Hematopoietic multipotent progenitor cell treated with erythropoietin and hydrocortisone succinate and interleukin-3 and kit ligand, for 15 days (in vitro differentiated cells): ENCODE results near the gene CPNE4.

ENCODE experiments used
- DNase-seq: peaks from one replicate; pipeline ENCODE4 v3.0.0-alpha.2; 2015; ENCODE audit warnings: low spot score

Gene CPNE4

GRCh38 chr3:131735116-131735515 is 299.7 kb downstream of the CPNE4 start:
- DNase-seq, result no peak

- DNase-seq, result no peak
Measured at GRCh38 chr3:131733086-131733841, 301.6 kb downstream of the CPNE4 start.

- DNase-seq, result no peak
Measured at GRCh38 chr3:131731709-131732108, 303.1 kb downstream of the CPNE4 start.

- no peak for DNase-seq
Measured at GRCh38 chr3:131730581-131730980, 304.2 kb downstream of the CPNE4 start.

GRCh38 chr3:131729643-131730017 is 305.2 kb downstream of the CPNE4 start:
- DNase-seq, result no peak

- DNase-seq, result no peak
Measured at GRCh38 chr3:131728898-131729642, 305.7 kb downstream of the CPNE4 start.

- no peak for DNase-seq
Measured at GRCh38 chr3:131725414-131725813, 309.4 kb downstream of the CPNE4 start.

- no peak for DNase-seq
Measured at GRCh38 chr3:131723343-131723742, 311.5 kb downstream of the CPNE4 start.

- DNase-seq, result no peak
Measured at GRCh38 chr3:131717493-131717892, 317.3 kb downstream of the CPNE4 start.

- DNase-seq, result no peak
Measured at GRCh38 chr3:131716943-131717342, 317.9 kb downstream of the CPNE4 start.

GRCh38 chr3:131716007-131716406 is 318.8 kb downstream of the CPNE4 start:
- no peak for DNase-seq

GRCh38 chr3:131714585-131715220 is 320.1 kb downstream of the CPNE4 start:
- DNase-seq, result no peak

- DNase-seq, result no peak
Measured at GRCh38 chr3:131713416-131714123, 321.2 kb downstream of the CPNE4 start.

GRCh38 chr3:131712662-131713061 is 322.2 kb downstream of the CPNE4 start:
- no peak for DNase-seq

GRCh38 chr3:131711114-131711768 is 323.6 kb downstream of the CPNE4 start:
- DNase-seq, result no peak

GRCh38 chr3:131708241-131708640 is 326.6 kb downstream of the CPNE4 start:
- no peak for DNase-seq

GRCh38 chr3:131705558-131706051 is 329.2 kb downstream of the CPNE4 start:
- DNase-seq, result no peak

- DNase-seq, result no peak
Measured at GRCh38 chr3:131705099-131705498, 329.7 kb downstream of the CPNE4 start.

- DNase-seq, result no peak
Measured at GRCh38 chr3:131704098-131704497, 330.7 kb downstream of the CPNE4 start.

GRCh38 chr3:131702146-131702545 is 332.7 kb downstream of the CPNE4 start:
- no peak for DNase-seq

GRCh38 chr3:131701153-131701770 is 333.6 kb downstream of the CPNE4 start:
- DNase-seq, result no peak
